ENCODE data around the gene SEC14L6.

The SEC14L6 gene

DNA sequence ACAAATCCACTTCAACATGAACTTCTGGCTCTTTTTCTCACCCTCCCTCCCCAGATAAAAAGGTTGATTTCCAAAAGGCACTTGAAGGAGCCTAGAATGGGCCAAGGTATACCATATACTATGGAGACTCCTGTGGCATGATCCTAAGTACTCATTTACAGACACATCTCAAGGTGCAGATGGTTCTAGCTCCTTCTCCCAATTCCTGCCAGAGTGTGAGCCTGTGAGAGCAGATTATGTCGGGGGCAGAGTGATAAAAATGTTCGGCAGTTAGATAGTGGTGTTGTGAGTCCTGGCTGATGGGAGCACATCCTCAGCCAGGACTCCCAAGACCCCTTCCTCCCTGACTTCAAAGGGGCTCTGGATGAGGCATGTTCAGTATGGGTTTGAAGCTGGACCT lies 66.6 kb downstream of the SEC14L6 start:
- Mint-ChIP-seq H3K9me3 (no peaks in the 10 kb centered on the region), H3K27ac (no peak overlapping the region), H3K27me3 (ENCODE audit: low read depth) (peaks cover 17% of the 10 kb centered on the region), H3K36me3 (ENCODE audit: low read depth) (no peaks in the 10 kb centered on the region), H3K4me1 (ENCODE audit: low read depth) (no peaks in the 10 kb centered on the region), H3K4me3 (no peak overlapping the region)

DNA sequence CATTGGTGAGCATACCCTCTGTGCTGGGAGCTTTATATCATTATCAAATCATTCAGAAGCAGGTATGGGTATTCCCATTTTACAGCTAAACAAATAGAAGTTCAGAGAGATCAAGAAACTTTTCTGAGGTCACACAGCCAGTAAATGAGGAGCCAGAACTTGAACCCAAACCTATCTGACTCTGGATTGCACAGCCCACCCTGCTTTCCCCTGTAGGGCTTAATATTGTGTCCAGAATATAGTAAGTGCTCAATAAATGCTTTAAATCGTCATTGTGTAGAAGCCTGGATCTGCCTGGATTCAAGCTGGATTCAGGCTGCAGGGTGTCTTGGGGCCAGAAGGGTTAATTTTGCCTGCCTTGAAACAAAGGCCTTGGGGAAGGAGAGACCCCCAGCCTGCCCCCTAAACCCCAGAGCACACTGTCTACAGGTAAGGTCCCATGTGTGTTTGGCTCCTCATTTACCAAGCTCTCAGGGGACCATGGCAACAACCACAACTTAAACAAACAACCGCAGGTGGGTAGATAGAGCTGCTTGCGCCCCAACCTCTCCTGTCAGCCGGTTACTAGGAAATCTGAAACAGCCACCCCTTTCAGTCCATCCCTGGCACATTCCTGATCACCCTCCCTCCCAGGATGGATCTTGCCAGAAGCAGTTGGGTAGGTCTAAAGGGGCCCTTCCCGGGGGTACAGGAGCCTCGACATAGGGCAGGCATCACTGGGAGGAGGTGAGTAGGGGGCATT lies 71.7 kb downstream of the SEC14L6 start:
- Mint-ChIP-seq H3K4me1 (ENCODE audit: low read depth) (peaks cover 15% of the 10 kb centered on the region), H3K36me3 (ENCODE audit: low read depth) (no peaks in the 10 kb centered on the region), H3K27ac (no peak overlapping the region), H3K4me3 (no peak overlapping the region), H3K27me3 (ENCODE audit: low read depth) (peaks cover 25% of the 10 kb centered on the region), H3K9me3 (no peaks in the 10 kb centered on the region)

DNA sequence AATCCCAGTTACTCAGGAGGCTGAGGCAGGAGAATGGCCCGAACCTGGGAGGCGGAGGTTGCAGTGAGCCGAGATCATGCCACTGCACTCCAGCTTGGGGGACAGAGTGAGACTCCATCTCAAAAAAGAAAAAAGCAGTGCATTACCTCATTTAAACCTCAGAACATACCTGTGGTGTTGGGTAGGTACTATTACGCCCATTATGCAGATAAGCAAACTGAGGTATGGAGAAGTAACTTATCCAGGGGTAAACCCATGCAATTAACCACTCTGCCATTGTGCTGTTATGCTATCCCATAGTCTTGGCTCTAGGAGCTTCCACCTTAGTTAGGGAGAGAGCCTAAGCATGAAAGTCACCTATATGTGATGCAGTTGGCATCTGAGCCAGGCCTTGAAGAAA lies 72.4 kb downstream of the SEC14L6 start:
- Mint-ChIP-seq H3K4me3 (no peak overlapping the region), H3K27ac (no peak overlapping the region), H3K9me3 (no peaks in the 10 kb centered on the region), H3K36me3 (ENCODE audit: low read depth) (no peaks in the 10 kb centered on the region), H3K4me1 (ENCODE audit: low read depth) (peaks cover 15% of the 10 kb centered on the region), H3K27me3 (ENCODE audit: low read depth) (peaks cover 24% of the 10 kb centered on the region)

DNA sequence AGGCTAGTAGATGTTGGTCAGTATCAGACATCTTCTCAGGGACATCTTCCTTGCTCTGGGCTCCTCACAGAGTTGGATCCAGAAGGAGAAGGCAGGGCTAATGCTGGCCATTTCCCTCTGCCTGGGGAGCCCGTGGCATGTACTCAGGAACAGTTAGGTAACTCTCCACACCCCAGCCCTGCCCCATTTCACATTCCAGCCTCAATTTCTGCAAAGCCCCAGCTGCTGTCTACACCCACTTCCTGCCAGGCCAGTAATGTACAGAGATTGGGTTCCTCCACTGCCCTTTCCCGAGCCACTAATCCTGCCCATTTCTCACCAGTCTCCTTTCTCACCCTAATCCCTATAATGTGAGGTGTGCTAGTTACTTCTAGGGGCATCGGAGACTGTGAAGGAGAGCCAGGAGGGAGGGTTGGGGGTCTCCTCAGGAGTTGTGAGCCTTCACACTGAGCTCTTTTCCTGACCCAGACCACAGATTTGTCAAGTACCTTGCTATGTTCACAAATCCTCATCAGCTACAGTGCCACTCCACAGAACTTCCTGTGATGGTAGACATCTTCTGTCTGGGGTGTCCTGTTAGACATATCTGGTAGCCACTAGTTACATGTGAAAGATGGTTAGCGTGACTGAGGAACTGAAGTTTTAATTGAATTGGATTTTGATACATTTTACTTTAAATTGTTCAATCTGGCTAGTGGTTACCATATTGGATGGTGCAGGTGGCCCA lies 73.4 kb downstream of the SEC14L6 start:
- no peak overlapping the region for H3K4me3 Mint-ChIP-seq
- H3K4me1 Mint-ChIP-seq (ENCODE audit: low read depth) = peaks cover 15% of the 10 kb centered on the region
- H3K36me3 Mint-ChIP-seq (ENCODE audit: low read depth) = no peaks in the 10 kb centered on the region
- H3K27ac Mint-ChIP-seq = no peak overlapping the region
- H3K27me3 Mint-ChIP-seq (ENCODE audit: low read depth) = peaks cover 24% of the 10 kb centered on the region
- no peaks in the 10 kb centered on the region for H3K9me3 Mint-ChIP-seq

All from T-helper 1 cell treated with Interleukin-12 subunit alpha and Interleukin-12 subunit beta and Interleukin-4 antibody, amounts not matched to agents 30 μg/mL and 1 μg/mL, for 36 hours (primary cell).